GM11168 (cell line): Measurements from ENCODE around the gene SEPTIN14.
"Not testable (repeated sequence)": the region's sequence is repeated elsewhere in the genome, so short reads cannot be mapped to it uniquely, and the experiment has no call there.

Experiments
- in situ Hi-C: fragments of 300-500 bp; cut with MboI; formaldehyde crosslinking; loops from one replicate; pipeline ENCODE4 v1.12.0; 2022; ENCODE audit warnings: low sequenced_read_pairs; ENCODE audit not compliant: unreplicated experiment

Gene SEPTIN14

GRCh38 chr7:55786901-55787300, 75.7 kb downstream of the SEPTIN14 start:
- in situ Hi-C loops: no loop called here

GRCh38 chr7:55785444-55785843, 77.1 kb downstream of the SEPTIN14 start:
- in situ Hi-C loops: not testable (repeated sequence)

GRCh38 chr7:55784151-55784550, 78.4 kb downstream of the SEPTIN14 start:
- in situ Hi-C loops: no loop called here

GRCh38 chr7:55778631-55779030, 83.9 kb downstream of the SEPTIN14 start:
- in situ Hi-C loops: no loop called here

GRCh38 chr7:55776196-55776595, 86.4 kb downstream of the SEPTIN14 start:
- in situ Hi-C loops: no loop called here

- in situ Hi-C loops: no loop called here
These were observed 87.5 kb downstream of the SEPTIN14 start for GRCh38 chr7:55775051-55775420.

- in situ Hi-C loops: no loop called here
These were observed 88.1 kb downstream of the SEPTIN14 start for GRCh38 chr7:55774327-55775050.

- in situ Hi-C loops: no loop called here
These were observed 91.8 kb downstream of the SEPTIN14 start for GRCh38 chr7:55770778-55771177.

GRCh38 chr7:55753274-55753862, 109.2 kb downstream of the SEPTIN14 start:
- in situ Hi-C loops: loop anchor here (10.0 kb wide), 1 partner anchor 631 kb away; no protein-coding TSS in a partner anchor

- in situ Hi-C loops: not testable (repeated sequence)
These were observed 117.8 kb downstream of the SEPTIN14 start for GRCh38 chr7:55744706-55745105.
